ENCODE data around the gene CHRNA5.
"Not testable (repeated sequence)": the region's sequence is repeated elsewhere in the genome, so short reads cannot be mapped to it uniquely, and the experiment has no call there.

The CHRNA5 gene

GRCh38 chr15:78565097-78565950, at the start of gene CHRNA5:
Gene CHRNA5, plus strand, starts transcription at chr15:78565520. Its CDS starts 200 bp downstream, at chr15:78565720.
- peak; percentile 81 for DNase-seq (ENCODE audit: low read depth, low spot score)
- in situ Hi-C loops (cut with HindIII; ENCODE audit: low sequenced_read_pairs) = no loop called here
- TF ChIP-seq, protein P1, sequence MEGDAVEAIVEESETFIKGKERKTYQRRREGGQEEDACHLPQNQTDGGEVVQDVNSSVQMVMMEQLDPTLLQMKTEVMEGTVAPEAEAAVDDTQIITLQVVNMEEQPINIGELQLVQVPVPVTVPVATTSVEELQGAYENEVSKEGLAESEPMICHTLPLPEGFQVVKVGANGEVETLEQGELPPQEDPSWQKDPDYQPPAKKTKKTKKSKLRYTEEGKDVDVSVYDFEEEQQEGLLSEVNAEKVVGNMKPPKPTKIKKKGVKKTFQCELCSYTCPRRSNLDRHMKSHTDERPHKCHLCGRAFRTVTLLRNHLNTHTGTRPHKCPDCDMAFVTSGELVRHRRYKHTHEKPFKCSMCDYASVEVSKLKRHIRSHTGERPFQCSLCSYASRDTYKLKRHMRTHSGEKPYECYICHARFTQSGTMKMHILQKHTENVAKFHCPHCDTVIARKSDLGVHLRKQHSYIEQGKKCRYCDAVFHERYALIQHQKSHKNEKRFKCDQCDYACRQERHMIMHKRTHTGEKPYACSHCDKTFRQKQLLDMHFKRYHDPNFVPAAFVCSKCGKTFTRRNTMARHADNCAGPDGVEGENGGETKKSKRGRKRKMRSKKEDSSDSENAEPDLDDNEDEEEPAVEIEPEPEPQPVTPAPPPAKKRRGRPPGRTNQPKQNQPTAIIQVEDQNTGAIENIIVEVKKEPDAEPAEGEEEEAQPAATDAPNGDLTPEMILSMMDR (IDR thresholded peaks at IDR 0.05; ENCODE audit: low read depth, low read length) = no peak
- H3K4me3 ChIP-seq (ENCODE audit: low read depth, low read length) = peak within 1 kb of the TSS; percentile 75

DNA sequence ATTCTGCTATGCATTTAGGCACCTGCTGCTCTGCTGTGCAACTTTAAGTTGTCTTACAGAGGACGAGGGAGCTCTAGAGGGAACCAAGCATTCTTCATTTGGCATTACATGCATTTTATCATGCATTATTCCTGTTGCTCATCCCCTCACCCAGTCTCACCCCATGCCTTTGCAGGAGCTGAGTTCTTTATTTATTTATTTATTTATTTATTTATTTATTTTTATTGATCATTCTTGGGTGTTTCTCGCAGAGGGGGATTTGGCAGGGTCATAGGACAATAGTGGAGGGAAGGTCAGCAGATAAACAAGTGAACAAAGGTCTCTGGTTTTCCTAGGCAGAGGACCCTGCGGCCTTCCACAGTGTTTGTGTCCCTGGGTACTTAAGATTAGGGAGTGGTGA, 45.3 kb upstream of the CHRNA5 start:
- DNase-seq (ENCODE audit: low read depth, low spot score); H3K4me3 ChIP-seq (ENCODE audit: low read depth, low read length); in situ Hi-C loops (cut with HindIII; ENCODE audit: low sequenced_read_pairs): not testable (repeated sequence)

DNA sequence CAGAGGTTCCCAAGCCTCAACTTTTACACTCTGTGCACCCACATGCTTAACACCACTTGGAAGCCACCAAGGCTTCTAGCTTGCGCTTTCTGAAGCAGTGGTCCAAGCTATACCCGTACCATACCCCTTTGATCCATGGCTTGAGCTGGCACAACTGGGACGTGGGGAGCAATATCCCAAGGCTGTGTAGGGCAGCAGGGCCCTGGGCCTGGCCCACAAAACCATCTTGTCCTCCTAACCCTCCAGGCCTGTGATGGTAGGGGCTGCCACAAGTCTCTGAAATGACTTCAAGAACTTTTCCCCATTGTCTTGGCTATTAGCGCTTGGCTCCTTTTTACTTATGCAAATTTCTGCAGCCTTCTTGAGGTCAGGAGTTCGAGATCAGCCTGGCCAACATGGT, 41.1 kb upstream of the CHRNA5 start:
- in situ Hi-C loops (cut with HindIII; ENCODE audit: low sequenced_read_pairs) = no loop called here
- TF ChIP-seq, protein P1 (IDR thresholded peaks at IDR 0.05; ENCODE audit: low read depth, low read length) = no peak
- H3K4me3 ChIP-seq (ENCODE audit: low read depth, low read length) = no peak overlapping the region
- no peak for DNase-seq (ENCODE audit: low read depth, low spot score)

- in situ Hi-C loops (cut with HindIII; ENCODE audit: low sequenced_read_pairs) = no loop called here
- no peak for DNase-seq (ENCODE audit: low read depth, low spot score)
- H3K4me3 ChIP-seq (ENCODE audit: low read depth, low read length) = no peak overlapping the region
- TF ChIP-seq, protein P1 (IDR thresholded peaks at IDR 0.05; ENCODE audit: low read depth, low read length) = no peak
Measured at GRCh38 chr15:78527325-78527724, 38.0 kb upstream of the CHRNA5 start.

GRCh38 chr15:78533331-78533730, 32.0 kb upstream of the CHRNA5 start:
- no peak overlapping the region for H3K4me3 ChIP-seq (ENCODE audit: low read depth, low read length)
- DNase-seq (ENCODE audit: low read depth, low spot score) = no peak
- TF ChIP-seq, protein P1 (IDR thresholded peaks at IDR 0.05; ENCODE audit: low read depth, low read length) = no peak
- in situ Hi-C loops (cut with HindIII; ENCODE audit: low sequenced_read_pairs) = no loop called here

- TF ChIP-seq, protein P1 (IDR thresholded peaks at IDR 0.05; ENCODE audit: low read depth, low read length) = no peak
- peak; percentile 7 for DNase-seq (ENCODE audit: low read depth, low spot score)
- no peak overlapping the region for H3K4me3 ChIP-seq (ENCODE audit: low read depth, low read length)
- in situ Hi-C loops (cut with HindIII; ENCODE audit: low sequenced_read_pairs) = no loop called here
Measured at GRCh38 chr15:78536134-78536533, 29.2 kb upstream of the CHRNA5 start.

GRCh38 chr15:78537266-78537905, 27.9 kb upstream of the CHRNA5 start:
- no peak for DNase-seq (ENCODE audit: low read depth, low spot score)
- TF ChIP-seq, protein P1 (IDR thresholded peaks at IDR 0.05; ENCODE audit: low read depth, low read length) = no peak
- in situ Hi-C loops (cut with HindIII; ENCODE audit: low sequenced_read_pairs) = no loop called here
- no peak overlapping the region for H3K4me3 ChIP-seq (ENCODE audit: low read depth, low read length)

Measured in astrocyte of the spinal cord (primary cell).